HG03135 (cell line): ENCODE measurements around the gene MRPS18A.
A peak's percentile ranks its signal among the peaks of the same experiment; 100 is the strongest.
"Not testable (repeated sequence)": the region's sequence is repeated elsewhere in the genome, so short reads cannot be mapped to it uniquely, and the experiment has no call there.

Experiments
- ATAC-seq: cut with Tn5 transposase; IDR thresholded peaks from one replicate; pipeline ENCODE4 v1.9.1; 2021; ENCODE audit warnings: mild to moderate bottlenecking, moderate library complexity; ENCODE audit not compliant: unreplicated experiment

MRPS18A gene

GRCh38 chr6:43639984-43640800, 47.4 kb downstream of the MRPS18A start:
- ATAC-seq: no peak

GRCh38 chr6:43636308-43636659, 51.3 kb downstream of the MRPS18A start:
- ATAC-seq: peak; percentile 11

- peak; percentile 65 for ATAC-seq
Measured at GRCh38 chr6:43635387-43636307, 51.9 kb downstream of the MRPS18A start, which contains the start of gene MAD2L1BP. Gene MAD2L1BP (plus strand): TSS chr6:43635840. CDS start chr6:43635876, 36 bp downstream.

DNA sequence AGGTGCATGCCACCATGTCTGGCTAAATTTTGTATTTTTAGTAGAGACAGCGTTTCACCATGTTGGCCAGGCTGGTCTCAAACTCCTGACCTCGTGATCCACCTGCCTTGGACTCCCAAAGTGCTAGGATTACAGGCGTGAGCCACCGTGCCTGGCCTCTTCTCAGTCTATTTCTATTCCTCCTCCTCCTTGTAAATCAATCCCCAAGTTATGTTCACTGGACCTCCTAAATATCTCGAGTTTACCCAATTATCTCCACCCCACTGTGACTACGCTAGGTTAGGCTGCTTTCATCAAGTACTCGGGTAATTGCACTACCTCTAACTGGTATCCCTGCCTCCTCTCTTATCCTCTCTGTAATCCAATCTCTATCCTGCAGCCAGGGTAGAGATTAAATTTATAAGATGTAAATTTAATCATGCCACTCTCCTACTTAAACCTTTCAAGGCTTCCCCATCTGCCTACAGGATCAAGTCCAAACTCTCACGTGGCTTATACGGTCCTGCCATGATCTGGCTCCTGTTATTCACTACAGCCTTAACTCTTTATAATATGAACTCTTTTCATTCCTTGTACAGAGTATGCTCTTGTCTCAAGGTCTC, 52.8 kb downstream of the MRPS18A start:
- ATAC-seq: no peak

- ATAC-seq: not testable (repeated sequence)
Measured at GRCh38 chr6:43633002-43633401, 54.6 kb downstream of the MRPS18A start.

DNA sequence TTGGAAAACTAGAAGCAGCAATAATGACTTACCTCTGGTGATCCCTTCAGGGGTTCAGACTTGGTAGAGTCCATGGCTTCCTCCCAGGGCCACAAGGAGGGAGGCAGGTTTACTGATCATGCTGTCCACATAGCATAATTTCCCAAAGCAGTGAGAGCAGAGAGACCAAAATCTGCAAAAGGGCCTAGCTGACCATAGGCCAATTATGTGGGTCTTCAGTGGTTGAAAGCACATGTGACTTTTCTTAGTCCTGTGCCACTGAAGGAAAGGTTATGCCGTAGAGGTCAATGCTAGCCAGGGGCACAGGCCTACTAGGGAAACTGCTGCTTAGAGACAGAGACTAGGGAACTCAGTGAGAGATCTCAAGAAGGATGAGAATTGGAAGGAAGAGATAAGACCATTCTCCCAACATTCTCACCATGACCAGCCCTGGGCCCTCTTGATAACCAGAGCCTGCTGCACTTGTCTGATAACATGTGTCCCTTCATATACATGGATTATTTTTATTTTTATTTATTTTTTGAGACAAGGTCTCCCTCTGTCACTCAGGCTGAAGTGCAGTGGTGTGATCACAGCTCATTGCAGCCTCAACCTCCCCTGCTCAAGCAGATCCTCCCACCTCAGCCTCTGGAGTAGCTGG, 56.5 kb downstream of the MRPS18A start:
- ATAC-seq: no peak

- peak; percentile 67 for ATAC-seq
Measured at GRCh38 chr6:43629505-43630300, 57.9 kb downstream of the MRPS18A start.

DNA sequence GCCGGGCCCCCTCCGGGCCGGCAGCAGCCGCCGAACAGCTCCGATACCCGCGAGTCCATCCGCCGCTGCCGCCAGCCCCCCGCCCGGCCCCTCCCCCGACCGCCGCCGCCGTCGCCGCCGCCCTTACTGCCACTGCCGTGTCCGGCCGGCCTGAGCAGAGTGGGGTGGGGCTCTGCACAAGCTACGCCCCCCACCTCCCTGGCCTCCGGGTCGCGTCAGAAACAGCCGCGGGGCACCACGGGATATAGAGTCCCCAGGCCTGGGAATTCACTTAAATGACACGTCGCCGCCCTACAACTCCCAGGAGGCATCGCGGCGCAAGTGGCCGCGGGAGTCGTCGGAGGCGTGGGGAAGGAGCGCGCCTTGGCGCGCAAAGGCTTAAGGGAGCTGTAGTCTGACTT, 58.5 kb downstream of the MRPS18A start, which contains the start of gene GTPBP2:
GTPBP2 (minus strand) TSS at position 161 of the 401 bp plus-strand sequence; CDS start at position 59, 102 bp downstream.
- peak; percentile 82 for ATAC-seq

- no peak for ATAC-seq
Measured at GRCh38 chr6:43628393-43629103, 59.0 kb downstream of the MRPS18A start.

- ATAC-seq: no peak
Measured at GRCh38 chr6:43627008-43627825, 60.4 kb downstream of the MRPS18A start.

- no peak for ATAC-seq
Measured at GRCh38 chr6:43625393-43625992, 62.1 kb downstream of the MRPS18A start.

GRCh38 chr6:43624786-43625288, 62.8 kb downstream of the MRPS18A start:
- ATAC-seq: no peak

- ATAC-seq: no peak
Measured at GRCh38 chr6:43623880-43624785, 63.5 kb downstream of the MRPS18A start.

DNA sequence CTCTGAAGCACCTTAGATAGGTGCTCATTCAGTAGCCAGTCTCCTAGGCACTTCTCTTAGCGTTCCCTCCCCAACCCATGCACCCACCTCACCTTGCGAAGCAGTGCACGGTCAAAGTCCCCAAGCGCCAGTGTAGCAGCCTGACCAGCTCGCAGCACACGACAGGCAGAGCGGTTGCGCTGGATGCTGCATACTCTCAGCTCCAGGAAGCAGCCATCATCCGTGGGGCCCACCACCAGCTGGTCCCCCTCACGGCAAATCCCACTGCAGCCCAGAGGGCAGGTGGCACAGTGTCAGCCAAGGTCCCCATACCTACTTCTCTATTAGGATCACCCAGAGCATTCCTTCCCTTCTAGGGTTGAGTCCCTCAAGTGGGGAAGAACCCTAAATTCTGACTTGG, 65.0 kb downstream of the MRPS18A start:
- ATAC-seq: no peak

DNA sequence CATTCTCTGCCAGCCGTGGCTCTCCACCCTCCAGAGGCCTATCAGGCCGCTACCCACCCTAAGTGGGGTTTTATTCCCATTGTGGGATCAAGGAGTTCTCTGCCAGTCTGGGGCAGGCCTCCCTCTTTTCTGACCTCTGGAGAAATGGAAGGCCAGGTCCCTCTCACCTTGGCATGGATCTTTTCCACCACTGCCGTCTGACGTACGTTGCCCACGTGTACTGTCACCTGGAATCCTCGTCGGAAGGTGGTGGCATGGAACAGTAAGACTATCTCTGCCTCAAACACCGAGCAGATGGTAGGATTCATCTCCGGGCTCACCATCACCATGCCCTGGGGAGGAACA, 65.8 kb downstream of the MRPS18A start:
- ATAC-seq: no peak
